Muscle of leg (tissue), 11 donors: ENCODE data around the gene COL23A1. TPM values are rescaled to one million over a fixed set of nuclear protein-coding genes. Genes with fewer than 3 reads are reported as not detected.

ENCODE experiments used
- DNase-seq: peaks from one replicate; pipeline ENCODE4 v3.0.0; 2013
- H3K27ac ChIP-seq: one replicate; pipeline ENCODE4 v1.5.1; 2013; ENCODE audit warnings: mild to moderate bottlenecking, low read length, control low read depth
- H3K27me3 ChIP-seq: one replicate; pipeline ENCODE4 v1.6.1; 2013; ENCODE audit warnings: low read length; ENCODE audit not compliant: control insufficient read depth, insufficient read depth
- H3K36me3 ChIP-seq: one replicate; pipeline ENCODE4 v1.6.1; 2013; ENCODE audit warnings: low read length; ENCODE audit not compliant: control insufficient read depth, insufficient read depth
- H3K4me1 ChIP-seq: one replicate; pipeline ENCODE4 v1.6.1; 2013; ENCODE audit warnings: low read length; ENCODE audit not compliant: control insufficient read depth, insufficient read depth
- H3K4me3 ChIP-seq: one replicate; pipeline ENCODE4 v1.5.1; 2013; ENCODE audit warnings: low read length, control low read depth
- H3K9me3 ChIP-seq: replicated peaks from 2 replicates; pipeline ENCODE4 v1.6.1; 2013; ENCODE audit warnings: low read depth, low read length; ENCODE audit not compliant: control insufficient read depth
- WGBS: methylation state at CpG from one replicate; pipeline ENCODE4 v1.1.5; 2013; ENCODE audit warnings: missing lambda C conversion rate; ENCODE audit not compliant: insufficient coverage; 5-methylcytosine and 5-hydroxymethylcytosine counted together
- polyA plus RNA-seq, 8 donors: library from polyadenylated mRNA; unstranded; fragments of 120-200 nt; gene quantifications; one replicate each; pipeline versions ENCODE4 v1.2.1 to v1.2.3, GENCODE V29; 2013; ENCODE audit warnings: inconsistent platforms in 1 of 8, low replicate concordance in 1 of 8; ENCODE audit not compliant: insufficient read length in 8 of 8, insufficient read depth in 1 of 8
- total RNA-seq: library from RNA; stranded (reverse); fragments of 120-200 nt; gene quantifications from one replicate; pipeline ENCODE4 v1.2.4, GENCODE V29; 2013

COL23A1 gene
- total and polyA plus RNA-seq, 9 donors: 1.3 to 5.1 (median 3.0) TPM

- Histone ChIP-seq H3K9me3 (no peaks in the 10 kb centered on the region), H3K4me1 (no peaks in the 10 kb centered on the region), H3K4me3 (no peak overlapping the region), H3K27ac (no peak overlapping the region), H3K36me3 (no peaks in the 10 kb centered on the region), H3K27me3 (peaks cover 2% of the 10 kb centered on the region)
- 73% methylated on average over 20 of the region's 26 CpGs for WGBS
- no peak for DNase-seq
These were observed 53.4 kb downstream of the COL23A1 start for GRCh38 chr5:178536541-178537466.

GRCh38 chr5:178535299-178536175, 54.7 kb downstream of the COL23A1 start:
- H3K27ac ChIP-seq: no peak overlapping the region
- DNase-seq: no peak
- WGBS: 67% methylated on average over 17 of the region's 20 CpGs
- H3K9me3 ChIP-seq: no peaks in the 10 kb centered on the region
- no peaks in the 10 kb centered on the region for H3K4me1 ChIP-seq
- H3K4me3 ChIP-seq: no peak overlapping the region
- H3K27me3 ChIP-seq: peaks cover 2% of the 10 kb centered on the region
- H3K36me3 ChIP-seq: no peaks in the 10 kb centered on the region

- Histone ChIP-seq H3K27me3 (peaks cover 2% of the 10 kb centered on the region), H3K36me3 (no peaks in the 10 kb centered on the region), H3K4me3 (no peak overlapping the region), H3K27ac (no peak overlapping the region), H3K4me1 (no peaks in the 10 kb centered on the region), H3K9me3 (no peaks in the 10 kb centered on the region)
- WGBS: 96% methylated on average over 7 of the region's 10 CpGs
- DNase-seq: no peak
These were observed 57.1 kb downstream of the COL23A1 start for GRCh38 chr5:178533136-178533535.

- H3K36me3 ChIP-seq: no peaks in the 10 kb centered on the region
- H3K4me1 ChIP-seq: no peaks in the 10 kb centered on the region
- H3K27ac ChIP-seq: no peak overlapping the region
- peaks cover 2% of the 10 kb centered on the region for H3K27me3 ChIP-seq
- 38% methylated on average over 6 of the region's 7 CpGs for WGBS
- DNase-seq: no peak
- no peak overlapping the region for H3K4me3 ChIP-seq
- H3K9me3 ChIP-seq: no peaks in the 10 kb centered on the region
These were observed 57.5 kb downstream of the COL23A1 start for GRCh38 chr5:178532666-178533065.

- Histone ChIP-seq H3K27me3 (peaks cover 2% of the 10 kb centered on the region), H3K4me1 (no peaks in the 10 kb centered on the region), H3K4me3 (no peak overlapping the region), H3K36me3 (no peaks in the 10 kb centered on the region), H3K27ac (no peak overlapping the region), H3K9me3 (no peaks in the 10 kb centered on the region)
- no peak for DNase-seq
- 88% methylated on average over 4 of the region's 5 CpGs for WGBS
These were observed 58.0 kb downstream of the COL23A1 start for GRCh38 chr5:178532236-178532635.

- Histone ChIP-seq H3K9me3 (no peaks in the 10 kb centered on the region), H3K36me3 (no peaks in the 10 kb centered on the region), H3K4me3 (no peak overlapping the region), H3K4me1 (peaks cover 3% of the 10 kb centered on the region), H3K27ac (no peak overlapping the region), H3K27me3 (peaks cover 2% of the 10 kb centered on the region)
- no peak for DNase-seq
- WGBS: 70% methylated on average over 7 of the region's 11 CpGs
These were observed 58.4 kb downstream of the COL23A1 start for GRCh38 chr5:178531786-178532185.

- DNase-seq: no peak
- H3K4me3 ChIP-seq: no peak overlapping the region
- no peaks in the 10 kb centered on the region for H3K36me3 ChIP-seq
- no peak overlapping the region for H3K27ac ChIP-seq
- peaks cover 4% of the 10 kb centered on the region for H3K27me3 ChIP-seq
- H3K4me1 ChIP-seq: peaks cover 6% of the 10 kb centered on the region
- 100% methylated on average over 3 of the region's 7 CpGs for WGBS
- H3K9me3 ChIP-seq: no peaks in the 10 kb centered on the region
These were observed 59.7 kb downstream of the COL23A1 start for GRCh38 chr5:178530526-178530925.

GRCh38 chr5:178529080-178529479, 61.1 kb downstream of the COL23A1 start:
- H3K9me3 ChIP-seq: no peaks in the 10 kb centered on the region
- peaks cover 6% of the 10 kb centered on the region for H3K4me1 ChIP-seq
- peaks cover 4% of the 10 kb centered on the region for H3K27me3 ChIP-seq
- 41% methylated on average over 9 of the region's 11 CpGs for WGBS
- no peak overlapping the region for H3K4me3 ChIP-seq
- no peak overlapping the region for H3K27ac ChIP-seq
- no peaks in the 10 kb centered on the region for H3K36me3 ChIP-seq
- no peak for DNase-seq

- Histone ChIP-seq H3K36me3 (no peaks in the 10 kb centered on the region), H3K9me3 (no peaks in the 10 kb centered on the region), H3K4me3 (no peak overlapping the region), H3K27ac (no peak overlapping the region), H3K27me3 (peaks cover 2% of the 10 kb centered on the region), H3K4me1 (peaks cover 6% of the 10 kb centered on the region)
- 50% methylated on average over 17 of the region's 18 CpGs for WGBS
- peak; percentile 71 for DNase-seq
These were observed 62.5 kb downstream of the COL23A1 start for GRCh38 chr5:178527458-178528307.
